KOPT-K1 (cell line): Measurements from ENCODE around the gene PHEX.

Experiments
- H3K27ac ChIP-seq: fragments of 200-600 bp; sonication (generic); 2 replicates; pipeline ENCODE4 v1.5.1; 2016; ENCODE audit warnings: antibody characterized with exemption, mild to moderate bottlenecking, low read depth, low read length; ENCODE audit not compliant: poor library complexity, severe bottlenecking
- H3K36me3 ChIP-seq: fragments of 200-600 bp; sonication (generic); 2 replicates; pipeline ENCODE4 v1.5.1; 2017; ENCODE audit warnings: antibody characterized with exemption, mild to moderate bottlenecking, low read length, moderate library complexity; ENCODE audit not compliant: insufficient read depth
- H3K9me3 ChIP-seq: fragments of 200-600 bp; sonication (generic); 2 replicates; pipeline ENCODE4 v1.5.1; 2017; ENCODE audit warnings: antibody characterized with exemption, low read length, mild to moderate bottlenecking; ENCODE audit not compliant: insufficient read depth, poor library complexity, severe bottlenecking

PHEX gene

GRCh38 chrX:22105971-22106370, 73.8 kb downstream of the PHEX start:
- no peaks in the 10 kb centered on the region for H3K36me3 ChIP-seq
- no peaks in the 10 kb centered on the region for H3K9me3 ChIP-seq
- H3K27ac ChIP-seq = no peak overlapping the region

DNA sequence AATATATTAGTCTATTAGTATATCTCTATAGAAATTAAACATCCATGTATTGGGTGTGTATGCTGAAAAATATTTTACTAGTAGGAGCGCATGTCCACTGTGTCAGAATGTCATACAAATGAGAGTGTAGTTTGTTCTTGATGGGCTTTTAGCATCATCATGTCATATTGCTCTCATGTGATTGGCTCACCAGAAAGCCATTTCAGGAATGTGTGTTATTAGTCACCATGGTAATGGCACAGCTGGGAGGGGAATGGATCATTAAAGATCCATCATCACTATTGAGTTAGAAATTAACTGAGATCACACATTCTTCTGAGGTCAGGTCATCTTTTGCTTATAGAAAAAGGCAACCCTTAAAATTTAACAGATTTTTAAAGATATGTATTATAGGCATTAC, 77.3 kb downstream of the PHEX start:
- Histone ChIP-seq H3K9me3 (no peaks in the 10 kb centered on the region), H3K36me3 (no peaks in the 10 kb centered on the region), H3K27ac (no peak overlapping the region)

DNA sequence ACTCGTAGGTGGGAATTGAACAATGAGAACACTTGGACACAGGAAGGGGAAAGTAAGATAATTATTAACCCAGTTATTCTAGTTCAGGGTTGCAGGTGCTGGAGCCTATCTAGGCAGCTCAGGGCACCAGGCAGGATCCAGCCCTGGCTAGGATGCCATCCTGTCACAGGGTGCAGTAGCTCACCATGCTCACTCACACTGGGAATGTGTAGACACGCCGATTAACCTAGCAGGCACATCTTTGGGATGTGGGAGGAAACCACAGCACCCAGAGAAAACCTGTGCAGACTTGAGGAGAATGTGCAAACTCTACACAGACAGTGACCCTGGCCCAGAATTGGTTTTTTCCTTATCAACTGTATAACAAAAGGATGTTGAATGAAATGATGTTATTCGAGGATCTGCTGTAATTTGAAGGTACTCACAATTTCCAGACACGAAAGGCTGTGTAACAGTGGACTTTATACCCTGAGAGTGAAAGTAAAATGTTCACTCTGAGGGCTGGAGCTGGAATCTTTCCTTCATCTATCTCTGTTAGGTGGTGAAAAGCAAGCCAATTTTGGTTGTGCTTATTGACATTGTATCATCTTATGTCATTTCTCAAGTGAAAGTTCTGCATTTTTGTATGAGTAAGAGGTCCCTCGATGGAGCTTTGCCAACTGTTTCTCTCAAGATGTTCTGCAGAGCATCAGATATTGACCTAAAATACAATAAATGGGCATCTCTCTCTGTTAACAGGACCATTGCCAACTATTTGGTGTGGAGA, 78.8 kb downstream of the PHEX start:
- Histone ChIP-seq H3K27ac (no peak overlapping the region), H3K9me3 (no peaks in the 10 kb centered on the region), H3K36me3 (no peaks in the 10 kb centered on the region)

GRCh38 chrX:22116605-22117546, 84.8 kb downstream of the PHEX start:
- no peaks in the 10 kb centered on the region for H3K36me3 ChIP-seq
- no peaks in the 10 kb centered on the region for H3K9me3 ChIP-seq
- H3K27ac ChIP-seq = no peak overlapping the region

DNA sequence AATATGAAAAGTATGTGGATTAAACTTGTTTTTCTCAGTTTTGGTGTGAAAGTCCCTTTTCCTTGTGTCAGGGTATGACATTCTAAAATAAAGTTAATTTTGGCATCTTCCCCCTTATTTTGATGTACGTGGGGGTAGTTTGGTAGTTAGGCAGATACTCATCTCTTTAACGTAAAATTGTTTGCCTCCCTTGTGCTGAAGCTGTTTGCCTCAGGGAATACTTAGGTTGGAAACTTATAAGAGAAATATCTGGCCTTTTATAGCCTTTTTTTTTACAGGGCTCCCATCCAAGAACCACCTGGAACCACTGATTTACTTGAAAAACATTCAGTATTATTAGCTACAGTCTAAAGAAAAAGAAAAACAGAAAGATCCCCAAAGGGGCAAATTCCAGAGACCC, 85.5 kb downstream of the PHEX start:
- H3K27ac ChIP-seq = no peak overlapping the region
- no peaks in the 10 kb centered on the region for H3K36me3 ChIP-seq
- H3K9me3 ChIP-seq = no peaks in the 10 kb centered on the region

DNA sequence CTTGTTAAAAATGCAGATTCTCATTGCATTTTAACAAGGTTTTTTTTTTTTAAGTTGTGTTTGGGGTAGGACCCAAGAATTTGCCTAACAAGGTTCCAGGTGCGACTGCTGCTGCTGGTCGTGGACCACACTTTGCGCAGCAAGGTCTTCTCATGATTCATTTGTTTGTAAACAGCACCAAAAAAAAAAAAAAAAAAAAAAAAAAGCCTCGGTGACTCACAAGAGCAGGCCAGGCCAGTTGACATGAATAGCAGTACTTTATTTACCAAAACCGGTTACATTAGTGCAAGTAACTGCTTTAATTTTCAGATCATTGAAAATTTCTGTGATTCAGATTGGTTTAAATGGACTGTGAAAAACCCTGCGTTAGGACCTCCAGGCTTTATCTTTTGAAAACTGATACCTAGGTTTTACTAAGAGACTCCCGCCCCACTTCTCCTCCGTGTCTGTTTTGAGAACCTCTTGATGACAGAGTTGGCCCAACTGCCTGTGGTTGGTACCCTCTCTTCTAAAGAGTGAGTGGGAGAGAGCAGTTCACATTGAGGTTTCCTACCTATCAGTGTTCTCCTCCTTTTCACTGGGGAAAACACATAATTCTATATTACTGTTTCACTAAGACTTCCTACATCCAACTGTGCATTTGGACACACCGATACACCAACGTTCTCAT, 86.2 kb downstream of the PHEX start:
- Histone ChIP-seq H3K36me3 (no peaks in the 10 kb centered on the region), H3K9me3 (no peaks in the 10 kb centered on the region), H3K27ac (no peak overlapping the region)

DNA sequence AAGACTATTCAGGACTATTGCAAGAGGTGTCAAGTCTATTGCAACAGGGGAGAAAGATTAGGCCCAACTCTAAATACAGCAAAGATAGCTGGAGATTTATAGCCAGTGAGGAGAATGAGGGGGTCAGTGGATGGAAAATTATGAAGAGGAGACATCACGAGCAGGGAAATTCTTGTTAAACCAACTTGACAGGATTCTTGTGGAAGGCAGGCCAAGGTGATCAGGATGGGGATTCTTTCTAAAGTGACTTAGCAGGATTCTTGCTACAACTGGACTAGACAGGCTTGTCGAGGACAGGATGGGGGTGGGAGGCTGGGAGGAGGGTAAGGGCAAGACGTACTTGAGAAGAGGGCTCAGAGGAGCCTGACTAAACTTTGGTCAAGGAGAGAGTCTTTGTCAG, 89.0 kb downstream of the PHEX start:
- no peaks in the 10 kb centered on the region for H3K9me3 ChIP-seq
- no peaks in the 10 kb centered on the region for H3K36me3 ChIP-seq
- H3K27ac ChIP-seq = no peak overlapping the region

DNA sequence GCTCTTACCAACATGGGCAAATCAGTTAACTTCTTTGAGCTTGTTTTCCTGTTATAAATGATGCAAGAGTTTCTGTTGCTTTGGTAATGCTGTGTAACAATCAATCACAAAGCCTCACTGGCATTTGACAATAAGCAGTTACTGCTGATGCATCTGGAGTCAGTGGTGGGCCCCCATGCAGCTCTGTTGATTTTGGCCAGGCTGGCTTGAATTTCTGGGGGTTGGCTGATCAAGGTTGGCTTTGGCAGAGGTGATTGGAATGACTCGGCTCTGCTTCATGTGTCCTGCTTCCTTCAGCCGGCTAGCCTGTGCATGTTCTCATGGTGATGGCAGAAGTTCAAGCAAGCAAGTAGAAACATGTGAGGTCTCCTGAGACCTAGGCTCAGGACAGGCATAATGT, 90.4 kb downstream of the PHEX start:
- H3K27ac ChIP-seq = no peak overlapping the region

GRCh38 chrX:22124098-22124497, 92.0 kb downstream of the PHEX start:
- no peaks in the 10 kb centered on the region for H3K36me3 ChIP-seq
- H3K27ac ChIP-seq = no peak overlapping the region
- H3K9me3 ChIP-seq = no peaks in the 10 kb centered on the region

More for the DNA sequence above, 90.4 kb downstream of the PHEX start:
- H3K9me3 ChIP-seq = no peaks in the 10 kb centered on the region
- H3K36me3 ChIP-seq = no peaks in the 10 kb centered on the region

DNA sequence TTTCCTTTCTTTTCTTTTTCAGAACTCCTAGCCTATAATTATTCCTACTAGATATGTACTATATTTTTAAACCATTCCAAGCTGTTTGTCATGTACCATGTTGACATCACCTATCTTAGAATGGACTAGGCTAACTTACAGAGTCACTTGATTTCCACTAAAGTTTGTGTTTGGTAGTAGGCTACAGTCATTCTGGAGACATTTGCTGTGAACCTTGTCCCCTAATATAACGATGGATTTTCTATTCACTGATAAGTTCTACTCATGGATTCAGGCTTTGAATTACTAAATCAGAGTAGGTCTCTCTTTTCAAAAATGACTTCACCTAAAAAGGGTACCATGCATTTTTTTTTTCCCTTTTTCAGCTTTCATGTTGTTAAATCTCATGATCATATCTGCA, 93.4 kb downstream of the PHEX start:
- Histone ChIP-seq H3K9me3 (no peaks in the 10 kb centered on the region), H3K36me3 (no peaks in the 10 kb centered on the region), H3K27ac (no peak overlapping the region)

DNA sequence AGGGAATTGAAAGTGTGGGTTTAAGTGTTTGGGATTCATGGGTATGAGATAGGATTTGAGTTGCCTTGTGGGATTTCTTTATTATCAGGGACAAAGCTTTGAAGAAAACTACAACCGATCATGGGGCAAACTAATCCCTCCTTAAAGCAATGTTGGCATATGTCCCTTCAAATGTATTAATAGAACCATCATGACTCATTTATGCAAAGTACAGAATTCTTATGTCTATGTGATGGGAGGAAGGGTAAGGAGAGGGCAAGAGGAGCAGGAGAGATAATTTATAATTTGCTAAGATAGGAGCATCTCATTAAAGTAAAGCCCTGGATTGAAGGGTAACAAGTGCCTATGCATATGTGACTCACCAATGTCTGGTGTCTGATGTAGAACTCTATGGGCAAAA, 94.2 kb downstream of the PHEX start:
- H3K27ac ChIP-seq = no peak overlapping the region
- H3K9me3 ChIP-seq = no peaks in the 10 kb centered on the region
- H3K36me3 ChIP-seq = no peaks in the 10 kb centered on the region

GRCh38 chrX:22128961-22129360, 96.8 kb downstream of the PHEX start:
- H3K36me3 ChIP-seq = no peaks in the 10 kb centered on the region
- no peaks in the 10 kb centered on the region for H3K9me3 ChIP-seq
- no peak overlapping the region for H3K27ac ChIP-seq

DNA sequence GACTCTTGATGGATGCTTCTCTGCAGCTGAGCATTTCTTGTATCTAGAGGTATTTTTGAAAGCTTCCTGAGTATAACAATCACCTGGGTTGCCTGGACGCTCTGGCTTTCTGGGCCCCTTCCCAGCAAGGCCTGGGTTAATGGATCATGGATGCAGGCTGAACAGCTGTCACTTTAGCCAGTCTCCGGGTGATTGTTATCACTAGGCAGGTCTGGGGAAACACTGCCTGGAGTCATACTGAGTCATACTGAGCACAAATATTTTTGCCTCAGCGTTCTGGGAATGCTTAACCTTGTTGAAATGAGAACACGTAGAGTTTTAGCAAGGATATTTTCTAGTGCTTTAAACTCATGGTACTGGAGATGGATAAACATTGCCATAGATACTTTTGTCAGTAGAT, 102.6 kb downstream of the PHEX start:
- Histone ChIP-seq H3K9me3 (no peaks in the 10 kb centered on the region), H3K27ac (no peak overlapping the region), H3K36me3 (no peaks in the 10 kb centered on the region)

GRCh38 chrX:22135171-22135711, 103.1 kb downstream of the PHEX start:
- no peaks in the 10 kb centered on the region for H3K9me3 ChIP-seq
- no peak overlapping the region for H3K27ac ChIP-seq
- H3K36me3 ChIP-seq = no peaks in the 10 kb centered on the region
